GM21717 (cell line): Measurements from ENCODE around the gene COMP.
A peak's percentile ranks its signal among the peaks of the same experiment; 100 is the strongest.
"Not testable (repeated sequence)": the region's sequence is repeated elsewhere in the genome, so short reads cannot be mapped to it uniquely, and the experiment has no call there.

Experiments used
- ATAC-seq: cut with Tn5 transposase; IDR thresholded peaks from one replicate; pipeline ENCODE4 v1.9.1; 2021; ENCODE audit warnings: mild to moderate bottlenecking, moderate library complexity; ENCODE audit not compliant: unreplicated experiment

Gene COMP

GRCh38 chr19:18790566-18791314 is at the start of gene COMP:
TSS of gene COMP (minus strand) at chr19:18791305. CDS start at chr19:18791269, 36 bp downstream.
- no peak for ATAC-seq

GRCh38 chr19:18840288-18841267 is 49.5 kb upstream of the COMP start:
- no peak for ATAC-seq

- no peak for ATAC-seq
Measured at GRCh38 chr19:18839465-18840287, 48.6 kb upstream of the COMP start.

- no peak for ATAC-seq
Measured at GRCh38 chr19:18834644-18834984, 43.5 kb upstream of the COMP start.

GRCh38 chr19:18833849-18834643 is 42.9 kb upstream of the COMP start:
- no peak for ATAC-seq

- no peak for ATAC-seq
Measured at GRCh38 chr19:18833141-18833476, 42.0 kb upstream of the COMP start.

- peak; percentile 23 for ATAC-seq
Measured at GRCh38 chr19:18832306-18833140, 41.4 kb upstream of the COMP start.

GRCh38 chr19:18831524-18832305 is 40.6 kb upstream of the COMP start, which contains the start of gene UPF1:
TSS of gene UPF1 (plus strand) at chr19:18831959. CDS start at chr19:18832210, 251 bp downstream.
- ATAC-seq, result peak; percentile 46

GRCh38 chr19:18830488-18830887 is 39.4 kb upstream of the COMP start:
- no peak for ATAC-seq

GRCh38 chr19:18828786-18829185 is 37.7 kb upstream of the COMP start:
- ATAC-seq, result no peak

- no peak for ATAC-seq
Measured at GRCh38 chr19:18817574-18817973, 26.5 kb upstream of the COMP start.

- not testable (repeated sequence) for ATAC-seq
Measured at GRCh38 chr19:18816645-18817044, 25.5 kb upstream of the COMP start.

- no peak for ATAC-seq
Measured at GRCh38 chr19:18815673-18816072, 24.6 kb upstream of the COMP start.

GRCh38 chr19:18814063-18814462 is 23.0 kb upstream of the COMP start:
- no peak for ATAC-seq

- ATAC-seq, result not testable (repeated sequence)
Measured at GRCh38 chr19:18811638-18812037, 20.5 kb upstream of the COMP start.

GRCh38 chr19:18809149-18809868 is 18.2 kb upstream of the COMP start:
- no peak for ATAC-seq

- ATAC-seq, result no peak
Measured at GRCh38 chr19:18807861-18808331, 16.8 kb upstream of the COMP start.

GRCh38 chr19:18804643-18805042 is 13.5 kb upstream of the COMP start:
- no peak for ATAC-seq
